Fibroblast of lung (primary cell): Measurements from ENCODE around the gene YTHDC2.

Experiments used
- EZH2 ChIP-seq: IDR thresholded peaks from 2 replicates; pipeline ENCODE4 v1.5.1; 2012; ENCODE audit warnings: low read length, control low read depth, mild to moderate bottlenecking; ENCODE audit errors: missing control alignments
- TF ChIP-seq, protein P1 (sequence below), 2 donors: IDR thresholded peaks in 1 of 2; conservative IDR thresholded peaks in 1 of 2; 1 replicate in 1 of 2; 2 replicates in 1 of 2; pipeline ENCODE4 v1.5.1; 2011 to 2012; ENCODE audit warnings: low read length in 2 of 2, control low read depth in 1 of 2, inconsistent platforms in 1 of 2, low read depth in 1 of 2, mild to moderate bottlenecking in 1 of 2

DNA sequence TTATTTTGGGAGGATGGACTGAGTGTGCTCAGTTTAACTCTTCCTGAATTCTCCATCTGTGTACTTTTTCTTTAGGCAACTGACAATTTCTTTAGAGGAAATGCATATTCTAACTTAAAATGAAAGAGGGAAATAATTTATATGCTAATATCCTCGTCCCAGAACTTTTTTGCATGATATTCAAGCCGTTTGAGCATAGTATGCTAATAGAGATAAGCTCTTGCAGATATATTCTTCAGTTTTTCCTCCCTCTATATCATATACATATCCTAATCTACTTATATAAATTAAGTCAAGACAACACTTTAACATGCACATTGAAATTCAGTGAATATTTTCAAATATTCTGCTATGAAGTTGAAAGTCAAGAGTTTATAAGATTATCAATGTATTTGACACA is 84.7 kb downstream of the YTHDC2 start:
- TF ChIP-seq, protein P1, sequence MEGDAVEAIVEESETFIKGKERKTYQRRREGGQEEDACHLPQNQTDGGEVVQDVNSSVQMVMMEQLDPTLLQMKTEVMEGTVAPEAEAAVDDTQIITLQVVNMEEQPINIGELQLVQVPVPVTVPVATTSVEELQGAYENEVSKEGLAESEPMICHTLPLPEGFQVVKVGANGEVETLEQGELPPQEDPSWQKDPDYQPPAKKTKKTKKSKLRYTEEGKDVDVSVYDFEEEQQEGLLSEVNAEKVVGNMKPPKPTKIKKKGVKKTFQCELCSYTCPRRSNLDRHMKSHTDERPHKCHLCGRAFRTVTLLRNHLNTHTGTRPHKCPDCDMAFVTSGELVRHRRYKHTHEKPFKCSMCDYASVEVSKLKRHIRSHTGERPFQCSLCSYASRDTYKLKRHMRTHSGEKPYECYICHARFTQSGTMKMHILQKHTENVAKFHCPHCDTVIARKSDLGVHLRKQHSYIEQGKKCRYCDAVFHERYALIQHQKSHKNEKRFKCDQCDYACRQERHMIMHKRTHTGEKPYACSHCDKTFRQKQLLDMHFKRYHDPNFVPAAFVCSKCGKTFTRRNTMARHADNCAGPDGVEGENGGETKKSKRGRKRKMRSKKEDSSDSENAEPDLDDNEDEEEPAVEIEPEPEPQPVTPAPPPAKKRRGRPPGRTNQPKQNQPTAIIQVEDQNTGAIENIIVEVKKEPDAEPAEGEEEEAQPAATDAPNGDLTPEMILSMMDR (conservative IDR thresholded peaks at IDR 0.05 in 1 of 2, IDR thresholded peaks at IDR 0.05 in 1 of 2; ENCODE audit: low read depth in 1 of 2, low read length in 2 of 2) = no peak
- TF ChIP-seq EZH2 = no peak
